A549 (cell line): ENCODE results near the gene ACR. TPM values are rescaled to one million over a fixed set of nuclear protein-coding genes. Genes with fewer than 3 reads are reported as not detected.

ENCODE experiments used
- ATAC-seq, 2 experiments: fragments of 200-7000 bp in 1 of 2; fragments of >200 bp in 1 of 2; cut with Nextera tagmentation in 1 of 2; cut with Tn5 transposase in 1 of 2; 3 replicates each; pipeline versions ENCODE4 v1.8.0 to v1.9.1; 2018 to 2020; ENCODE audit warnings: mild to moderate bottlenecking in 1 of 2, moderate library complexity in 1 of 2
- CTCF ChIA-PET: fragments of 300-600 bp; sonication (Branson Sonifier 250); formaldehyde crosslinking; extraction: SDS; loops from one replicate; lab custom pipeline; 2021; ENCODE audit warnings: antibody characterized with exemption, inconsistent platforms; lab: Yijun Ruan, JAX
- POLR2A ChIA-PET: fragments of 350-600 bp; formaldehyde crosslinking; extraction: SDS; loops from one replicate; lab custom pipeline; 2021; ENCODE audit warnings: antibody characterized with exemption, inconsistent platforms; lab: Yijun Ruan, JAX
- DNase-seq, 2 experiments: peaks; one replicate each; pipeline versions ENCODE4 v3.0.0 to v3.0.0-alpha.2; 2011 to 2016; ENCODE audit warnings: low read depth in 1 of 2, low spot score in 1 of 2
- FAIRE-seq: peaks from 2 replicates; lab custom pipeline; 2011; peaks lifted over from hg19 to GRCh38; lab: Jason Lieb, UNC
- H3K27ac ChIP-seq, 2 experiments: fragments of >200 bp; sonication (Bioruptor Twin); formaldehyde crosslinking; 3 replicates each; pipeline ENCODE4 v1.5.1; 2016 to 2017
- H3K4me1 ChIP-seq: fragments of >200 bp; sonication (Bioruptor Twin); formaldehyde crosslinking; 3 replicates; pipeline ENCODE4 v1.6.1; 2016
- H3K4me2 ChIP-seq: fragments of >200 bp; sonication (Bioruptor Twin); formaldehyde crosslinking; 3 replicates; pipeline ENCODE4 v1.6.1; 2016
- H3K4me3 ChIP-seq: fragments of >200 bp; sonication (Bioruptor Twin); formaldehyde crosslinking; 3 replicates; pipeline ENCODE4 v1.5.1; 2016
- H3K9me3 ChIP-seq: fragments of >200 bp; sonication (Bioruptor Twin); formaldehyde crosslinking; 3 replicates; pipeline ENCODE4 v1.6.1; 2016
- BCL3 ChIP-seq: fragments of >200 bp; sonication (Bioruptor Twin); formaldehyde crosslinking; IDR thresholded peaks from 3 replicates; pipeline ENCODE4 v1.6.1; 2016
- CBX8 ChIP-seq: fragments of 200-600 bp; sonication (generic); IDR thresholded peaks from 2 replicates; pipeline ENCODE4 v1.6.1; 2016
- CEBPB ChIP-seq, 2 experiments: fragments of >200 bp in 1 of 2; sonication (Bioruptor Twin) in 1 of 2; formaldehyde crosslinking in 1 of 2; IDR thresholded peaks; 2 replicates each; pipeline ENCODE4 v1.6.1; 2012 to 2016
- CHD2 ChIP-seq: fragments of 150-350 bp; IDR thresholded peaks from 2 replicates; pipeline ENCODE4 v1.6.1; 2014; ENCODE audit warnings: low read length; ENCODE audit not compliant: partially characterized antibody
- CHD4 ChIP-seq: fragments of 200-600 bp; sonication (generic); IDR thresholded peaks from 2 replicates; pipeline ENCODE4 v1.6.1; 2016; ENCODE audit warnings: antibody characterized with exemption, mild to moderate bottlenecking, borderline replicate concordance
- CTCF ChIP-seq: fragments of >200 bp; sonication (Bioruptor Twin); formaldehyde crosslinking; IDR thresholded peaks from 3 replicates; pipeline ENCODE4 v1.5.1; 2016
- EHF ChIP-seq: fragments of 250-450 bp; sonication (Bioruptor Pico); IDR thresholded peaks from 2 replicates; pipeline ENCODE4 v1.5.0; 2020; ENCODE audit warnings: mild to moderate bottlenecking
- EHMT2 ChIP-seq: fragments of 200-600 bp; sonication (generic); IDR thresholded peaks from 2 replicates; pipeline ENCODE4 v1.6.1; 2016; ENCODE audit warnings: antibody characterized with exemption, low read depth, mild to moderate bottlenecking, moderate library complexity
- ELK1 ChIP-seq: fragments of 150-350 bp; IDR thresholded peaks from 2 replicates; pipeline ENCODE4 v1.6.1; 2014; ENCODE audit warnings: low read depth, mild to moderate bottlenecking, low read length
- ESRRA ChIP-seq: fragments of 150-350 bp; IDR thresholded peaks from 2 replicates; pipeline ENCODE4 v1.6.1; 2014; ENCODE audit warnings: mild to moderate bottlenecking, low read length, borderline replicate concordance
- FOSB ChIP-seq: fragments of 250-450 bp; sonication (Bioruptor Pico); IDR thresholded peaks from 2 replicates; pipeline ENCODE4 v1.5.0; 2020; ENCODE audit warnings: mild to moderate bottlenecking, moderate library complexity
- HEYL ChIP-seq: fragments of 250-450 bp; sonication (Bioruptor Pico); IDR thresholded peaks from 2 replicates; pipeline ENCODE4 v1.8.0; 2021; ENCODE audit warnings: mild to moderate bottlenecking, moderate library complexity
- HMGXB4 ChIP-seq: fragments of 250-450 bp; sonication (Bioruptor Pico); IDR thresholded peaks from 2 replicates; pipeline ENCODE4 v1.5.0; 2021; ENCODE audit warnings: mild to moderate bottlenecking, moderate library complexity, borderline replicate concordance
- HOXB5 ChIP-seq: fragments of 250-450 bp; sonication (Bioruptor Pico); IDR thresholded peaks from 2 replicates; pipeline ENCODE4 v1.5.0; 2020; ENCODE audit warnings: mild to moderate bottlenecking, moderate library complexity
- JUN ChIP-seq, 2 experiments: fragments of >200 bp; sonication (Bioruptor Twin); formaldehyde crosslinking; IDR thresholded peaks; 2 replicates in 1 of 2; 3 replicates in 1 of 2; pipeline ENCODE4 v1.6.1; 2016 to 2017
- JUNB ChIP-seq: fragments of >200 bp; sonication (Bioruptor Twin); formaldehyde crosslinking; IDR thresholded peaks from 2 replicates; pipeline ENCODE4 v1.6.1; 2016
- KDM1A ChIP-seq: fragments of 200-600 bp; sonication (generic); IDR thresholded peaks from 2 replicates; pipeline ENCODE4 v1.6.1; 2016; ENCODE audit warnings: low read depth, mild to moderate bottlenecking
- KDM5A ChIP-seq: fragments of 200-600 bp; sonication (generic); IDR thresholded peaks from 2 replicates; pipeline ENCODE4 v1.6.1; 2016; ENCODE audit warnings: antibody characterized with exemption, mild to moderate bottlenecking
- MAFK ChIP-seq: fragments of 450-650 bp; IDR thresholded peaks from 2 replicates; pipeline ENCODE4 v1.6.1; 2014; ENCODE audit not compliant: partially characterized antibody
- MAX ChIP-seq: IDR thresholded peaks from 2 replicates; pipeline ENCODE4 v1.6.1; 2012
- MAZ ChIP-seq: fragments of 150-350 bp; IDR thresholded peaks from 2 replicates; pipeline ENCODE4 v1.6.1; 2014; ENCODE audit warnings: antibody characterized with exemption, low read depth, low read length, borderline replicate concordance
- NPAS2 ChIP-seq: fragments of 250-450 bp; sonication (Bioruptor Pico); IDR thresholded peaks from 2 replicates; pipeline ENCODE4 v1.8.0; 2022; ENCODE audit warnings: mild to moderate bottlenecking, moderate library complexity, borderline replicate concordance
- NR3C1 ChIP-seq: fragments of >200 bp; sonication (Bioruptor Twin); formaldehyde crosslinking; IDR thresholded peaks from 3 replicates; pipeline ENCODE4 v1.6.1; 2017
- PBX3 ChIP-seq: IDR thresholded peaks from 2 replicates; pipeline ENCODE4 v1.6.1; 2012
- POLR2AphosphoS2 ChIP-seq: conservative IDR thresholded peaks from 2 replicates; pipeline ENCODE4 v1.6.1; 2012; ENCODE audit warnings: low read length, improper control_type of control experiment, inconsistent platforms
- RCOR1 ChIP-seq: fragments of 150-350 bp; IDR thresholded peaks from 2 replicates; pipeline ENCODE4 v1.6.1; 2014; ENCODE audit warnings: antibody characterized with exemption, low read length, low read depth
- ZC3H11A ChIP-seq: fragments of 450-650 bp; IDR thresholded peaks from 2 replicates; pipeline ENCODE4 v1.6.1; 2014; ENCODE audit warnings: antibody characterized with exemption, mild to moderate bottlenecking
- ZNF302 ChIP-seq: fragments of 250-450 bp; sonication (Bioruptor Pico); IDR thresholded peaks from 2 replicates; pipeline ENCODE4 v1.9.0; 2021; ENCODE audit warnings: inconsistent platforms, mild to moderate bottlenecking, moderate library complexity
- WGBS: methylation state at CpG from one replicate; pipeline ENCODE4 v1.1.6; 2017; ENCODE audit errors: missing lambda C conversion rate; 5-methylcytosine and 5-hydroxymethylcytosine counted together
- polyA plus RNA-seq, 4 experiments: library from polyadenylated mRNA; depleted of rRNA in 3 of 4; stranded (reverse); fragments of >200 nt; fragmentation: RNase III in 1 of 4; extraction: RNeasy Plus Mini Kit Qiagen cat#74134 plus additional on column Dnase treatment in 1 of 4; gene quantifications; 2 replicates in 3 of 4; 3 replicates in 1 of 4; pipeline ENCODE4 v1.2.3, GENCODE V29; 2011 to 2017

ACR gene
- polyA plus RNA-seq, 2 of the 4 experiments (the other 2 are of a cell fraction) = not detected

GRCh38 chr22:50717709-50718351 lies 20.2 kb upstream of the ACR start:
- no peak overlapping the region for H3K4me2 ChIP-seq
- FAIRE-seq (no peak), ATAC-seq (no peak; a peak in 1 of 6 replicates), DNase-seq (no peak)
- 80% methylated on average over 6 of the region's 10 CpGs for WGBS
- TF ChIP-seq ELK1 (no peak), ZC3H11A (no peak), HEYL (CRISPR knock-in tag) (no peak), HOXB5 (no peak), NPAS2 (CRISPR knock-in tag) (no peak), ESRRA (no peak), CTCF (no peak), CEBPB (IDR thresholded peaks at IDR 0.05) (no peak), RCOR1 (no peak), CHD4 (no peak), ZNF302 (CRISPR knock-in tag) (no peak), CHD2 (no peak), KDM5A (no peak), KDM1A (no peak)
- H3K4me3 ChIP-seq = no peak overlapping the region
- H3K4me1 ChIP-seq = no peaks in the 10 kb centered on the region
- ChIA-PET CTCF (interaction anchor here (1.8 kb wide), 1 partner anchor 14 kb away, joined by 10 read pairs; no protein-coding TSS in a partner anchor), POLR2A (no interaction called here)
- H3K27ac ChIP-seq = no peak overlapping the region
- H3K9me3 ChIP-seq = no peaks in the 10 kb centered on the region

- no peak for FAIRE-seq
- CTCF ChIA-PET = interaction anchor here (1.8 kb wide), 1 partner anchor 13 kb away, joined by 10 read pairs; no protein-coding TSS in a partner anchor
These were observed 19.7 kb upstream of the ACR start for GRCh38 chr22:50718352-50718709.

More at GRCh38 chr22:50718352-50718709, 19.7 kb upstream of the ACR start:
- no peaks in the 10 kb centered on the region for H3K9me3 ChIP-seq
- no peak overlapping the region for H3K27ac ChIP-seq
- no peak for DNase-seq
- H3K4me2 ChIP-seq = no peak overlapping the region
- 83% methylated on average over 10 of the region's 10 CpGs for WGBS
- H3K4me3 ChIP-seq = no peak overlapping the region
- no peak for ATAC-seq
- no peak for TF ChIP-seq MAFK
- TF ChIP-seq RCOR1 = no peak
- no peak for TF ChIP-seq HEYL (CRISPR knock-in tag)
- no peak for TF ChIP-seq CBX8
- TF ChIP-seq MAZ = no peak
- no peak for TF ChIP-seq FOSB
- TF ChIP-seq NR3C1 = no peak
- TF ChIP-seq JUNB = no peak
- TF ChIP-seq BCL3 = no peak
- no peak for TF ChIP-seq EHMT2
- no peak for TF ChIP-seq PBX3
- TF ChIP-seq EHF (CRISPR knock-in tag) = no peak
- TF ChIP-seq JUN (IDR thresholded peaks at IDR 0.05) = no peak
- no peak for TF ChIP-seq CTCF
- TF ChIP-seq MAX = no peak
- no peak for TF ChIP-seq KDM5A
- TF ChIP-seq HMGXB4 (CRISPR knock-in tag) = no peak
- TF ChIP-seq CEBPB (IDR thresholded peaks at IDR 0.05) = no peak
- no peak for TF ChIP-seq POLR2AphosphoS2
- POLR2A ChIA-PET = no interaction called here
- H3K4me1 ChIP-seq = no peaks in the 10 kb centered on the region
